HepG2 (cell line): ENCODE data around the gene MMP23B. TPM values are rescaled to one million over a fixed set of nuclear protein-coding genes. Genes with fewer than 3 reads are reported as not detected.

Experiments used
- ATAC-seq: fragments of 200-7000 bp; cut with Tn5 transposase; 3 replicates; pipeline ENCODE4 v1.9.1; 2020; ENCODE audit warnings: mild to moderate bottlenecking, moderate library complexity
- BruUV-seq: library from RNA; stranded (reverse); fragments of 400-500 nt; replicated peaks from 2 replicates; lab custom pipeline; 2021; lab: Mats Ljungman, UMichigan
- CTCF ChIA-PET: fragments of 300-600 bp; formaldehyde crosslinking; extraction: SDS; loops from one replicate; lab custom pipeline; 2021; ENCODE audit warnings: low total read pairs, inconsistent platforms, low intra/inter-chr PET ratio; lab: Yijun Ruan, JAX
- POLR2A ChIA-PET: fragments of 350-600 bp; sonication (Branson Sonifier 250); formaldehyde crosslinking; loops from one replicate; lab custom pipeline; 2020; ENCODE audit warnings: antibody characterized with exemption, inconsistent platforms; lab: Yijun Ruan, JAX
- DNase-seq: peaks from one replicate; pipeline ENCODE4 v3.0.0-alpha.2; 2015; ENCODE audit warnings: low spot score
- FAIRE-seq: peaks from 3 replicates; lab custom pipeline; 2011; peaks lifted over from hg19 to GRCh38; lab: Jason Lieb, UNC
- H2AFZ ChIP-seq: one replicate; pipeline ENCODE4 v1.6.1; 2011; ENCODE audit warnings: low read length, inconsistent platforms
- H3K27ac ChIP-seq: fragments of 300-600 bp; 3 replicates; pipeline ENCODE4 v1.8.0; 2011; ENCODE audit warnings: mixed run types, mild to moderate bottlenecking, mixed read lengths, low read length, inconsistent platforms; ENCODE audit not compliant: insufficient read depth; ENCODE audit errors: extremely low read length
- H3K27me3 ChIP-seq, 2 experiments: fragments of 200-600 bp in 1 of 2; 2 replicates in 1 of 2; 3 replicates in 1 of 2; pipeline versions ENCODE4 v1.6.0 to v1.8.0; 2011; ENCODE audit warnings: low read length in 2 of 2, mild to moderate bottlenecking in 2 of 2, moderate library complexity in 2 of 2, inconsistent platforms in 1 of 2; ENCODE audit not compliant: insufficient read depth in 2 of 2, control insufficient read depth in 1 of 2
- H3K36me3 ChIP-seq, 2 experiments: fragments of 200-600 bp in 1 of 2; replicated peaks in 1 of 2; 2 replicates in 1 of 2; 3 replicates in 1 of 2; pipeline versions ENCODE4 v1.5.1 to v1.8.0; 2011; ENCODE audit warnings: low read length in 2 of 2, inconsistent platforms in 1 of 2; ENCODE audit not compliant: insufficient read depth in 2 of 2, control insufficient read depth in 1 of 2
- H3K4me1 ChIP-seq: 2 replicates; pipeline ENCODE4 v1.5.1; 2012; ENCODE audit warnings: low read length, inconsistent platforms; ENCODE audit not compliant: insufficient read depth
- H3K4me2 ChIP-seq: 2 replicates; pipeline ENCODE4 v1.6.0; 2011; ENCODE audit warnings: low read depth, low read length, inconsistent platforms
- H3K4me3 ChIP-seq, 3 experiments: fragments of 200-600 bp in 1 of 3; sonication (generic), shearing (Covaris generic) in 1 of 3; replicated peaks in 1 of 3; 2 replicates each; pipeline ENCODE4 v1.5.1; 2011 to 2016; ENCODE audit warnings: low read length in 3 of 3, inconsistent platforms in 2 of 3, low read depth in 2 of 3, mild to moderate bottlenecking in 2 of 3, control low read depth in 1 of 3, mixed read lengths in 1 of 3; ENCODE audit not compliant: insufficient read depth in 1 of 3
- H3K79me2 ChIP-seq: one replicate; pipeline ENCODE4 v1.6.1; 2011; ENCODE audit warnings: low read length, inconsistent platforms; ENCODE audit not compliant: insufficient read depth
- H3K9ac ChIP-seq: 2 replicates; pipeline ENCODE4 v1.6.0; 2011; ENCODE audit warnings: mild to moderate bottlenecking, low read depth, low read length, inconsistent platforms; ENCODE audit not compliant: insufficient read depth
- H3K9me3 ChIP-seq: 2 replicates; pipeline ENCODE4 v1.5.1; 2012; ENCODE audit warnings: mild to moderate bottlenecking, low read length
- H4K20me1 ChIP-seq: 2 replicates; pipeline ENCODE4 v1.6.0; 2011; ENCODE audit warnings: inconsistent platforms, mild to moderate bottlenecking, low read length, moderate library complexity; ENCODE audit not compliant: insufficient read depth
- HOXA7 ChIP-seq: sonication (generic); formaldehyde crosslinking; IDR thresholded peaks from 2 replicates; pipeline ENCODE4 v1.8.1; 2022; ENCODE audit warnings: mild to moderate bottlenecking, missing genetic modification reagents, moderate library complexity
- KLF11 ChIP-seq: IDR thresholded peaks from 2 replicates; pipeline ENCODE4 v1.6.1; 2016; ENCODE audit warnings: missing compliant biosample characterization
- NR2F6 ChIP-seq, 2 experiments: IDR thresholded peaks; 2 replicates each; pipeline ENCODE4 v1.6.1; 2016; ENCODE audit warnings: antibody characterized with exemption in 1 of 2, mild to moderate bottlenecking in 1 of 2
- PBX3 ChIP-seq: sonication (generic); formaldehyde crosslinking; IDR thresholded peaks from 2 replicates; pipeline ENCODE4 v1.8.1; 2023; ENCODE audit warnings: missing genetic modification reagents, inconsistent platforms, borderline replicate concordance
- SNAPC2 ChIP-seq: sonication (generic); formaldehyde crosslinking; IDR thresholded peaks from 2 replicates; pipeline ENCODE4 v1.8.1; 2022; ENCODE audit warnings: mild to moderate bottlenecking, missing genetic modification reagents
- TIGD3 ChIP-seq: sonication (generic); formaldehyde crosslinking; IDR thresholded peaks from 2 replicates; pipeline ENCODE4 v1.5.1; 2020; ENCODE audit warnings: mild to moderate bottlenecking, missing genetic modification reagents, borderline replicate concordance
- ZMYM3 ChIP-seq: sonication (generic); formaldehyde crosslinking; IDR thresholded peaks from 2 replicates; pipeline ENCODE4 v1.5.1; 2020; ENCODE audit warnings: mild to moderate bottlenecking, missing genetic modification reagents
- ZNF234 ChIP-seq: sonication (generic); formaldehyde crosslinking; conservative IDR thresholded peaks from 2 replicates; pipeline ENCODE4 v1.5.1; 2020; ENCODE audit warnings: mild to moderate bottlenecking, missing genetic modification reagents
- ZNF30 ChIP-seq: sonication (generic); formaldehyde crosslinking; IDR thresholded peaks from 2 replicates; pipeline ENCODE4 v1.5.0; 2020; ENCODE audit warnings: mild to moderate bottlenecking, missing genetic modification reagents
- ZNF710 ChIP-seq: sonication (generic); formaldehyde crosslinking; IDR thresholded peaks from 2 replicates; pipeline ENCODE4 v1.5.0; 2020; ENCODE audit warnings: mild to moderate bottlenecking, missing genetic modification reagents, borderline replicate concordance
- ZSCAN31 ChIP-seq: sonication (generic); formaldehyde crosslinking; IDR thresholded peaks from 2 replicates; pipeline ENCODE4 v1.5.0; 2020; ENCODE audit warnings: low read depth, mild to moderate bottlenecking, missing genetic modification reagents
- WGBS: methylation state at CpG from one replicate; pipeline ENCODE4 v1.1.6; 2017; ENCODE audit warnings: low lambda C conversion rate; 5-methylcytosine and 5-hydroxymethylcytosine counted together
- in situ Hi-C: cut with HindIII; loops from 2 replicates; pipeline ENCODE4 v1.10.0; 2017; ENCODE audit warnings: low pct_unique_long_range_greater_than_20kb; ENCODE audit not compliant: extremely low pct_ligation_motif_present
- intact Hi-C: fragments of 100-400 bp; cut with micrococcal nuclease; formaldehyde crosslinking; loops from one replicate; pipeline ENCODE4 v1.10.0; 2022; ENCODE audit not compliant: unreplicated experiment
- polyA plus RNA-seq, 8 experiments: library from polyadenylated mRNA; depleted of rRNA in 3 of 8; stranded (reverse) in 7 of 8; unstranded in 1 of 8; fragments of >200 nt; fragmentation: Illumina TruSeq in 4 of 8; extraction: Trizol in 4 of 8; gene quantifications; 2 replicates each; pipeline versions ENCODE4 v1.2.1 to v1.2.3, GENCODE V29; 2011 to 2016; ENCODE audit warnings: low read depth in 4 of 8, missing spikeins in 1 of 8, mixed read lengths in 1 of 8; ENCODE audit not compliant: insufficient read depth in 1 of 8
- total RNA-seq, 5 experiments: library from RNA; depleted of rRNA; stranded (reverse); fragments of >200 nt; fragmentation: Illumina TruSeq; extraction: Trizol; gene quantifications; 2 replicates each; pipeline ENCODE4 v1.2.3, GENCODE V29; 2016; ENCODE audit warnings: low read depth in 1 of 5
- TF ChIP-seq, protein P1 (sequence below): sonication (generic); formaldehyde crosslinking; IDR thresholded peaks from 2 replicates; pipeline ENCODE4 v1.4.0; 2020; ENCODE audit warnings: missing genetic modification reagents, borderline replicate concordance

The MMP23B gene
- total and polyA plus RNA-seq, 2 of the 13 experiments (the other 11 are each of a cell fraction or from before 2014, with no cell fraction given), result 0.61 to 0.75 TPM

DNA sequence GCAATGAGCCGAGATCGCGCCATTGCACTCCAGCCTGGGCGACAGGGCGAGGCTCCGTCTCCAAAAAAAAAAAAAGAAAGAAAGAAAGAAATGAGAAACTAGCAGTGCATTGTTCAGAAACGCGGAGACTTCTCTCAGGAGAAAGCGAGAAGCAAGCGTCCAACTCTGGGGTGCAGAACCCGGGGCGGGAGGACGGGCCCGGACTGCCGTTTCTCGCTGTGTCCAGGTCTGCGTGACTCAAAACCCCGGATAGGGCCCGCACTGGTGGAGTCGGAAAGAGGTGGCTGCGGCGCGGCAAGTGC is 17.1 kb upstream of the MMP23B start (continued):
- TF ChIP-seq ZNF710 (CRISPR knock-in tag) (no peak), ZNF234 (no peak)

DNA sequence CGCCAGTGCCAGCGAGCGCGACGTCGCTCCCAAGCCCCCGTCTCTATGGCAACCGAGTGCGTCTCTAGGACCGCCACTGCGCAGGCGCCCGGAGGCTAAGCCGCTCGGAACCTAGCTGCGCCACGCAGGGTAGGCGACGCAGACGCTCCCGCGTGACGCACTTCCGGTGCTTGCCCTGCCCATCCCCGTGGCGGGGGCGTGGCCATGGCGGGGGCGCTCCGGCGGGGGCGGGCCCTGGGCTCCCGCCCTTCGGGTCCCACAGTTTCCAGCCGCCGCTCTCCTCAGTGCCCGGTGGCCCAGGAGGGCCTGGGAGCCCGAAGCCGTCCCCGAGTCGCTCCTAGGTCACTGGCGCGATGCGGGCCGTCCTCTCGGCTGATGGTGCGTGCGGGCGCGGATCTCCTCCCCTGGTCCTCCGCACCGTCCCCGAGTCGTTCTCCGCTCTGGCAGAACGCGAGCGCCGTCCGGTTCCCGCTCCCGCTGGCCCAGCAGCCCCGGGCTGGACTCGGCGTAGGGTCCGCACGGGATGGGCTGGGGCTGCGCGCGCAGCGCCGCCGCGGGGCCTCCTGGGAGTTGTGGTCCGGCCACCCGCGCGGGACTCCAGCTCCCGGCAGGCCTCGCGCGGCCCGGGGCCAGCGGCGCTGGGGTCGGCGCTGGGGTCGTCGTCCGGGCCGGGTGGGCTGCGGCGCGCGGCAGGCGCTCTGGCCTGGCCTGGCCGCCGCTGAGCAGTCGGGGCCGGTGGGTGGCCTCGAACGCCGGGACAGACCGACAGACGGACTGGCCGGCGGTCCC is 16.5 kb upstream of the MMP23B start, which contains the start of gene MIB2:
Gene MIB2, plus strand, starts transcription at position 245 of the 789 bp plus-strand sequence. CDS start 7,953 bp downstream, outside the sequence.
- peak within 1 kb of the TSS; percentile 90 to 100 (median 98) for H3K4me3 ChIP-seq
- H3K9ac ChIP-seq, result peak within 1 kb of the TSS; percentile 100
- FAIRE-seq, result no peak
- POLR2A ChIA-PET, result interaction anchor here (0.7 to 3.3 kb wide), 11 partner anchors 12 to 182 kb away, joined by 3 to 29 read pairs (median 4); no protein-coding TSS in a partner anchor
- peak; percentile 85 for ATAC-seq
- H3K79me2 ChIP-seq, result peaks cover 18% of the 10 kb centered on the region
- no CpG with 5 or more reads among the region's 107 CpGs for WGBS
- intact Hi-C loops, result no loop called here
- CTCF ChIA-PET, result no interaction called here
- no peak within 1 kb of the TSS for H2AFZ ChIP-seq
- peaks cover 44% of the 10 kb centered on the region for H3K4me1 ChIP-seq
- in situ Hi-C loops, result loop anchor here (5.0 kb wide), 1 partner anchor 38 kb away; no protein-coding TSS in a partner anchor
- peak within 1 kb of the TSS; percentile 99 for H3K27ac ChIP-seq
- DNase-seq, result peak; percentile 94
- H3K4me2 ChIP-seq, result peak within 1 kb of the TSS; percentile 91
- no peaks in the 10 kb centered on the region; a peak in 2 of 5 replicates for H3K27me3 ChIP-seq
- no peaks in the 10 kb centered on the region for H3K9me3 ChIP-seq
- H4K20me1 ChIP-seq, result peaks cover 8% of the 10 kb centered on the region; the same call in 1 of the 2 replicates
- no TSS peak for BruUV-seq
- H3K36me3 ChIP-seq, result peaks cover 1 to 14% of the 10 kb centered on the region in 2 experiments; a peak in 2 of 5 replicates
- no peak for TF ChIP-seq NR2F6 (IDR thresholded peaks at IDR 0.05)
- no peak for TF ChIP-seq NR2F6 (CRISPR knock-in tag; IDR thresholded peaks at IDR 0.05)
- TF ChIP-seq, protein P1, sequence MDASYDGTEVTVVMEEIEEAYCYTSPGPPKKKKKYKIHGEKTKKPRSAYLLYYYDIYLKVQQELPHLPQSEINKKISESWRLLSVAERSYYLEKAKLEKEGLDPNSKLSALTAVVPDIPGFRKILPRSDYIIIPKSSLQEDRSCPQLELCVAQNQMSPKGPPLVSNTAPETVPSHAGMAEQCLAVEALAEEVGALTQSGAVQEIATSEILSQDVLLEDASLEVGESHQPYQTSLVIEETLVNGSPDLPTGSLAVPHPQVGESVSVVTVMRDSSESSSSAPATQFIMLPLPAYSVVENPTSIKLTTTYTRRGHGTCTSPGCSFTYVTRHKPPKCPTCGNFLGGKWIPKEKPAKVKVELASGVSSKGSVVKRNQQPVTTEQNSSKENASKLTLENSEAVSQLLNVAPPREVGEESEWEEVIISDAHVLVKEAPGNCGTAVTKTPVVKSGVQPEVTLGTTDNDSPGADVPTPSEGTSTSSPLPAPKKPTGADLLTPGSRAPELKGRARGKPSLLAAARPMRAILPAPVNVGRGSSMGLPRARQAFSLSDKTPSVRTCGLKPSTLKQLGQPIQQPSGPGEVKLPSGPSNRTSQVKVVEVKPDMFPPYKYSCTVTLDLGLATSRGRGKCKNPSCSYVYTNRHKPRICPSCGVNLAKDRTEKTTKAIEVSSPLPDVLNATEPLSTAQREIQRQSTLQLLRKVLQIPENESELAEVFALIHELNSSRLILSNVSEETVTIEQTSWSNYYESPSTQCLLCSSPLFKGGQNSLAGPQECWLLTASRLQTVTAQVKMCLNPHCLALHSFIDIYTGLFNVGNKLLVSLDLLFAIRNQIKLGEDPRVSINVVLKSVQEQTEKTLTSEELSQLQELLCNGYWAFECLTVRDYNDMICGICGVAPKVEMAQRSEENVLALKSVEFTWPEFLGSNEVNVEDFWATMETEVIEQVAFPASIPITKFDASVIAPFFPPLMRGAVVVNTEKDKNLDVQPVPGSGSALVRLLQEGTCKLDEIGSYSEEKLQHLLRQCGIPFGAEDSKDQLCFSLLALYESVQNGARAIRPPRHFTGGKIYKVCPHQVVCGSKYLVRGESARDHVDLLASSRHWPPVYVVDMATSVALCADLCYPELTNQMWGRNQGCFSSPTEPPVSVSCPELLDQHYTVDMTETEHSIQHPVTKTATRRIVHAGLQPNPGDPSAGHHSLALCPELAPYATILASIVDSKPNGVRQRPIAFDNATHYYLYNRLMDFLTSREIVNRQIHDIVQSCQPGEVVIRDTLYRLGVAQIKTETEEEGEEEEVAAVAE (CRISPR knock-in tag), result no peak; the same call in 1 of the 2 replicates
- TF ChIP-seq KLF11 (CRISPR knock-in tag), result no peak
- TF ChIP-seq ZMYM3 (CRISPR knock-in tag), result no peak
- no peak; the same call in none of the 2 replicates for TF ChIP-seq ZSCAN31 (CRISPR knock-in tag)
- no peak for TF ChIP-seq HOXA7 (CRISPR knock-in tag)
- no peak for TF ChIP-seq ZNF30 (CRISPR knock-in tag)
- no peak for TF ChIP-seq PBX3 (CRISPR knock-in tag)
- no peak for TF ChIP-seq TIGD3
- TF ChIP-seq SNAPC2 (CRISPR knock-in tag), result no peak
